Measurements from ENCODE around the gene MYNN. TPM values are rescaled to one million over a fixed set of nuclear protein-coding genes. Genes with fewer than 3 reads are reported as not detected.

The MYNN gene
- total and polyA plus RNA-seq, 2 of the 13 experiments (the other 11 are each of a cell fraction or from before 2014, with no cell fraction given) = 10.4 to 17.6 TPM

DNA sequence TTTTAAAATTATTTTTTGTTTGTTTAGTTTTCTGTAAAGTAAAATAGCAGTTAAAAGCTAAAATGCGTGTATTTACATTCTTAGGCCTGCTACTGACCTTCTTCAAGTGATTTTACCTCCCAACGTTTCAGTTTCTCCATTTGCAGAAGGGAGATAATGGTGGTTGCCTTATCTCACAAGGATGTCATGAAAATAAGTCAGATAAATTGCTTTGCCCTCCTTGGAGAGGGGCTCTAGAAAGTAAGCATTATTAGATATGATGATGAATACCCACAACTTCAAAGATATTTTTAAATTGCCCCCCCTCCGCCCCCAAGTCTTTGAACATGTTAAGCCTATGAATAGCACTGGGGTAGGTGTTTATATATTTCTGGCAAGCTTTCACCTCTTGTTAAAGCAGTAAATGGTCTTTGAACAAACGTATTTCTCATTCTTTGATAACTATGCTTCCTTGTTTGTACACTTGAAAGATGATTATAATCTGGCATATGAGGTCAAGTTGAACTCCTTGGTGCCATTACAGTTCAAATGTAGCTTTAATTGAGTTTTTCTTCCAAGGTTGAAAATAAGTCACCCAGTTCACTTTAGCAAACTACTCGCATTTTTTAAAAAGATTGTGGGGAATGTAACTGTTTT lies 14.7 kb upstream of the MYNN start (continued):
- no peak for TF ChIP-seq FIP1L1 (IDR thresholded peaks at IDR 0.05; ENCODE audit: borderline replicate concordance, insufficient read depth, low read depth, low read length)
- no peak for TF ChIP-seq ZNF761 (CRISPR knock-in tag; conservative IDR thresholded peaks at IDR 0.05)
- TF ChIP-seq, protein P1, sequence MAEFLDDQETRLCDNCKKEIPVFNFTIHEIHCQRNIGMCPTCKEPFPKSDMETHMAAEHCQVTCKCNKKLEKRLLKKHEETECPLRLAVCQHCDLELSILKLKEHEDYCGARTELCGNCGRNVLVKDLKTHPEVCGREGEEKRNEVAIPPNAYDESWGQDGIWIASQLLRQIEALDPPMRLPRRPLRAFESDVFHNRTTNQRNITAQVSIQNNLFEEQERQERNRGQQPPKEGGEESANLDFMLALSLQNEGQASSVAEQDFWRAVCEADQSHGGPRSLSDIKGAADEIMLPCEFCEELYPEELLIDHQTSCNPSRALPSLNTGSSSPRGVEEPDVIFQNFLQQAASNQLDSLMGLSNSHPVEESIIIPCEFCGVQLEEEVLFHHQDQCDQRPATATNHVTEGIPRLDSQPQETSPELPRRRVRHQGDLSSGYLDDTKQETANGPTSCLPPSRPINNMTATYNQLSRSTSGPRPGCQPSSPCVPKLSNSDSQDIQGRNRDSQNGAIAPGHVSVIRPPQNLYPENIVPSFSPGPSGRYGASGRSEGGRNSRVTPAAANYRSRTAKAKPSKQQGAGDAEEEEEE (CRISPR knock-in tag; IDR thresholded peaks at IDR 0.05; ENCODE audit: borderline replicate concordance) = no peak
- TF ChIP-seq ZNF274 (CRISPR knock-in tag; IDR thresholded peaks at IDR 0.05) = no peak

GRCh38 chr3:169759256-169759655 lies 13.9 kb upstream of the MYNN start:
- Histone ChIP-seq H3K27ac (ENCODE audit: extremely low read length, insufficient read depth, low read length) (no peak overlapping the region), H3K9me3 (ENCODE audit: low read length) (no peaks in the 10 kb centered on the region), H3K4me1 (ENCODE audit: insufficient read depth, low read length) (peaks cover 13% of the 10 kb centered on the region), H3K4me3 (replicated peaks in 1 of 3; ENCODE audit: insufficient read depth in 1 of 3, low read depth in 2 of 3, low read length in 3 of 3) (no peak overlapping the region), H3K27me3 (ENCODE audit: control insufficient read depth in 1 of 2, insufficient read depth in 2 of 2, low read length in 2 of 2) (0 out of 5 replicates have a peak, but pooled peaks cover 0 to 4% of the 10 kb centered on the region in 2 experiments), H2AFZ (ENCODE audit: low read length) (no peak overlapping the region), H4K20me1 (ENCODE audit: insufficient read depth, low read length) (no peaks in the 10 kb centered on the region), H3K79me2 (ENCODE audit: insufficient read depth, low read length) (no peaks in the 10 kb centered on the region), H3K4me2 (ENCODE audit: low read depth, low read length) (no peak overlapping the region), H3K9ac (ENCODE audit: insufficient read depth, low read depth, low read length) (no peak overlapping the region), H3K36me3 (replicated peaks in 1 of 2; ENCODE audit: control insufficient read depth in 1 of 2, insufficient read depth in 2 of 2, low read length in 2 of 2) (no peaks in the 10 kb centered on the region)
- BruUV-seq (replicated peaks) = no TSS peak
- TF ChIP-seq ZNF263 (CRISPR knock-in tag; IDR thresholded peaks at IDR 0.05) = no peak
- TF ChIP-seq RORA (CRISPR knock-in tag; IDR thresholded peaks at IDR 0.05) = no peak
- TF ChIP-seq, protein P2, sequence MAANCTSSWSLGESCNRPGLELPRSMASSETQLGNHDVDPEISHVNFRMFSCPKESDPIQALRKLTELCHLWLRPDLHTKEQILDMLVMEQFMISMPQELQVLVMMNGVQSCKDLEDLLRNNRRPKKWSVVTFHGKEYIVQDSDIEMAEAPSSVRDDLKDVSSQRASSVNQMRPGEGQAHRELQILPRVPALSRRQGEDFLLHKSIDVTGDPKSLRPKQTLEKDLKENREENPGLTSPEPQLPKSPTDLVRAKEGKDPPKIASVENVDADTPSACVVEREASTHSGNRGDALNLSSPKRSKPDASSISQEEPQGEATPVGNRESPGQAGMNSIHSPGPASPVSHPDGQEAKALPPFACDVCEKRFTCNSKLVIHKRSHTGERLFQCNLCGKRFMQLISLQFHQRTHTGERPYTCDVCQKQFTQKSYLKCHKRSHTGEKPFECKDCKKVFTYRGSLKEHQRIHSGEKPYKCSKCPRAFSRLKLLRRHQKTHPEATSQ (CRISPR knock-in tag; IDR thresholded peaks at IDR 0.05; ENCODE audit: borderline replicate concordance) = no peak
- TF ChIP-seq ZNF446 (CRISPR knock-in tag; IDR thresholded peaks at IDR 0.05) = no peak
- TF ChIP-seq ZNF747 (CRISPR knock-in tag; IDR thresholded peaks at IDR 0.05; ENCODE audit: borderline replicate concordance) = no peak
- 26% methylated on average over 2 of the region's 2 CpGs for WGBS (ENCODE audit: low lambda C conversion rate)
- in situ Hi-C loops (cut with HindIII; ENCODE audit: extremely low pct_ligation_motif_present, low pct_unique_long_range_greater_than_20kb) = no loop called here
- FAIRE-seq (no peak), ATAC-seq (no peak), DNase-seq (ENCODE audit: low spot score) (no peak)
- ChIA-PET CTCF (ENCODE audit: low intra/inter-chr PET ratio, low total read pairs) (no interaction called here), POLR2A (no interaction called here)
- intact Hi-C loops (cut with micrococcal nuclease; ENCODE audit: unreplicated experiment) = no loop called here
